Glutamatergic neuron (in vitro differentiated cells): Measurements from ENCODE around the gene PRR23B. TPM values are rescaled to one million over a fixed set of nuclear protein-coding genes. Genes with fewer than 3 reads are reported as not detected.
"Not testable (repeated sequence)": the region's sequence is repeated elsewhere in the genome, so short reads cannot be mapped to it uniquely, and the experiment has no call there.

Experiments
- DNase-seq: peaks from one replicate; pipeline ENCODE4 v3.0.0; 2022
- H3K27ac Mint-ChIP-seq: one replicate; pipeline ENCODE4 v1.8.0; 2020; ENCODE audit warnings: mild to moderate bottlenecking, mixed read lengths, inconsistent platforms; ENCODE audit not compliant: unreplicated experiment
- H3K27me3 Mint-ChIP-seq: one replicate; pipeline ENCODE4 v1.8.0; 2020; ENCODE audit warnings: mild to moderate bottlenecking, moderate library complexity, mixed read lengths, inconsistent platforms; ENCODE audit not compliant: unreplicated experiment
- H3K36me3 Mint-ChIP-seq: one replicate; pipeline ENCODE4 v1.8.0; 2020; ENCODE audit warnings: mild to moderate bottlenecking, mixed read lengths, inconsistent platforms; ENCODE audit not compliant: unreplicated experiment
- H3K4me1 Mint-ChIP-seq: one replicate; pipeline ENCODE4 v1.8.0; 2020; ENCODE audit warnings: mild to moderate bottlenecking, low read depth, mixed read lengths, inconsistent platforms; ENCODE audit not compliant: unreplicated experiment
- H3K4me3 Mint-ChIP-seq: one replicate; pipeline ENCODE4 v1.8.0; 2020; ENCODE audit warnings: mild to moderate bottlenecking, mixed read lengths, inconsistent platforms; ENCODE audit not compliant: unreplicated experiment
- H3K9me3 Mint-ChIP-seq: one replicate; pipeline ENCODE4 v1.8.0; 2020; ENCODE audit warnings: mild to moderate bottlenecking, moderate library complexity, mixed read lengths, inconsistent platforms; ENCODE audit not compliant: unreplicated experiment
- total RNA-seq: library from RNA; stranded (reverse); fragmentation: NEBNext Ultra II Directional; extraction: Animal tissue kit (Norgen Biotek cat#: 25700); gene quantifications from one replicate; pipeline ENCODE4 v1.2.1, GENCODE V29; 2021; ENCODE audit not compliant: unreplicated experiment
- TF ChIP-seq, protein P1 (sequence below): fragments of 200-600 bp; sonication (generic); IDR thresholded peaks from one replicate; pipeline ENCODE4 v1.5.0; 2021; ENCODE audit not compliant: partially characterized antibody, unreplicated experiment

Gene PRR23B
- total RNA-seq, 1 donor from 2014 or later, result not detected

DNA sequence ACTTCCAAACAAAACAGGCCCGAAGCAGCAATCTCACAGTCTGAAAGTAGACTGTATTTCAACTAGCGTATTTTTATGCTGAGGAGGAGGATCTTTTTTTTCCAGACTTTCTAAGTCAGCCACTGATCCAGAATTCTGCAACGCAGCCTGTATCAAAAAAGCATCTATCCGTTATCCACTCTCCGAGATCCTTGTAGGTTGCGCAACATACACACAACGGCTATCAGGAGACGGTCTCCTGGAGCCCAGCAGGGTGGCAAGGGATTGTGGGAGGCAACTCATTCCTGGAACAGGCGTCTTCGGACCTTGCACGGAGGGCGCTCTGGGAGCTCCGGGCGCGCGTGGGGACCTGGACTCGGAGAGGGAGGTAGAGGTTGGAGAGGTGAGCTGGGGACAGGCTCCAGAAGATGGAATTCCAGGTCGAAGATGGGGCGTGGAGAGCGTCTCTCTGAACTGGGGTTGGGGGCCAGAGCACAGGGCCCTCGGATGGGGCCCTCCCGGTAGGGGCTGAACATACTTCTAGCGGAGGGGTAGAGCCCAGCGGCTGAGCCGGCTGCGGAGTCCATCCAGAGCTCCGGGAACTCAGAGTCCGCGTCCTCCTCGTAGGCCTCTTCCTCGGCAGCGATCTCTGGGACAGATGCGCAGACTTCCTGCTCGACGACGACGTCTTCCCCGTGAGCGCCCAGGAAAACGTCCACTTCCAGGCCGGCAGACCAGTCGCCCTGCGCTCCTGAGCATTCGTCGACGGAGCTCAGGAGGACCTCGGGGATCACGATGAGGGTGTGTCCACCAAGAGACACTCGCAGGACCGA, 23.0 kb upstream of the PRR23B start:
- Mint-ChIP-seq H3K4me1 (no peaks in the 10 kb centered on the region), H3K9me3 (no peaks in the 10 kb centered on the region), H3K27ac (no peak overlapping the region), H3K36me3 (peaks cover 6% of the 10 kb centered on the region), H3K4me3 (no peak overlapping the region), H3K27me3 (peaks cover 4% of the 10 kb centered on the region)
- TF ChIP-seq, protein P1, sequence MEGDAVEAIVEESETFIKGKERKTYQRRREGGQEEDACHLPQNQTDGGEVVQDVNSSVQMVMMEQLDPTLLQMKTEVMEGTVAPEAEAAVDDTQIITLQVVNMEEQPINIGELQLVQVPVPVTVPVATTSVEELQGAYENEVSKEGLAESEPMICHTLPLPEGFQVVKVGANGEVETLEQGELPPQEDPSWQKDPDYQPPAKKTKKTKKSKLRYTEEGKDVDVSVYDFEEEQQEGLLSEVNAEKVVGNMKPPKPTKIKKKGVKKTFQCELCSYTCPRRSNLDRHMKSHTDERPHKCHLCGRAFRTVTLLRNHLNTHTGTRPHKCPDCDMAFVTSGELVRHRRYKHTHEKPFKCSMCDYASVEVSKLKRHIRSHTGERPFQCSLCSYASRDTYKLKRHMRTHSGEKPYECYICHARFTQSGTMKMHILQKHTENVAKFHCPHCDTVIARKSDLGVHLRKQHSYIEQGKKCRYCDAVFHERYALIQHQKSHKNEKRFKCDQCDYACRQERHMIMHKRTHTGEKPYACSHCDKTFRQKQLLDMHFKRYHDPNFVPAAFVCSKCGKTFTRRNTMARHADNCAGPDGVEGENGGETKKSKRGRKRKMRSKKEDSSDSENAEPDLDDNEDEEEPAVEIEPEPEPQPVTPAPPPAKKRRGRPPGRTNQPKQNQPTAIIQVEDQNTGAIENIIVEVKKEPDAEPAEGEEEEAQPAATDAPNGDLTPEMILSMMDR, result no peak
- DNase-seq, result no peak

DNA sequence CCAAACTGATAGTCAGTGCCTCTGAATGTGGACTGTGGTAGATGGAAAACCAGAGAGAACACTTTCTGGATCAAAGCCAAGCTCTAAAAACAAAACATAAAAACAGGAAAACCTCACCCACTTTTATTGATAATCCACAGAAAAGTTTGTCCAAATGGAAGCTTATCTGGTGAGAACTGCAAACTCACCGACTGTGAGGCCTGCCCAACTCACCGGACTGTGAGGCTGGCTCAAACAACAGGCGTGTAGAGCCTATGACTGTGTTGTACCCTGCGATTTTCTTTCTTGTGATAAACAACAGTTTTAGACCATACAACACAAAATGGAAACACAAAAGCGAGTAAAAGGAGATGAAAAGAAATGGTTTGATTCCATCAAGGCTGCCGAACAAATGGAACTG, 16.8 kb upstream of the PRR23B start:
- H3K9me3 Mint-ChIP-seq, result no peaks in the 10 kb centered on the region
- TF ChIP-seq, protein P1, result no peak
- DNase-seq, result no peak
- H3K27ac Mint-ChIP-seq, result no peak overlapping the region
- H3K4me1 Mint-ChIP-seq, result no peaks in the 10 kb centered on the region
- H3K27me3 Mint-ChIP-seq, result peaks cover 3% of the 10 kb centered on the region
- no peak overlapping the region for H3K4me3 Mint-ChIP-seq
- H3K36me3 Mint-ChIP-seq, result no peaks in the 10 kb centered on the region

DNA sequence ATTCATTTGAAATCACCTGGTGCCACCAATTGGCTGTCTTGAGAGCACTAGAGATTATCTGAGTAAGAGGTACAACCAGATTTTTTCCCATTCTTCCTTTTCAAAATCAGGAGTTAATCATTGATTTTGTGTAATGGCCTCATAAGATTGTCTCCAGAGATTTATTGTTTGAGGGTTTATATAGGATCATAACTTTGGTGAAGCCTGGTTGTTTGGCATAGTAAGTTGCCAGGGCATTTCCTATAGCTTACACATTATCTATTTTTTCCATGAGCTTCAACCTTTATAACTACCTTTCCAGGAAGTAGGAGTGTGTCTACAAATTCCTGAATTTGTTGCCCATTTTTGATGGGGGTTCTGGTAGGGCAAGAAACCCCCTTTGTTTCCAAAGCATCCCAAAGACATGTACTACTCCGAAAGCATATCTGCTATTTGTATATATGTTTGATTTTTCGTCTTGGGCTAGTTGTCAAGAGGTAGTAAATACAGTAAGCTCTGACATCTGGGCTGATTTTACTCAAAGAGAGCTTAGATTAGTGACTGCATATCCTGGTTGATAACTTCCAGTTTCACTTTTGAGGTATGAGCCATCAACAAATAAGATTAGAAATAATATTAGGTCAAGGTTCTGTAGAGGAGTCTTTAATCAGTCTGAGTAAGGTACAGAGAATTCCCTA, 11.7 kb upstream of the PRR23B start:
- Mint-ChIP-seq H3K36me3 (no peaks in the 10 kb centered on the region), H3K4me3 (no peak overlapping the region), H3K4me1 (no peaks in the 10 kb centered on the region), H3K9me3 (no peaks in the 10 kb centered on the region), H3K27ac (no peak overlapping the region), H3K27me3 (peaks cover 3% of the 10 kb centered on the region)
- no peak for DNase-seq
- TF ChIP-seq, protein P1, result no peak

DNA sequence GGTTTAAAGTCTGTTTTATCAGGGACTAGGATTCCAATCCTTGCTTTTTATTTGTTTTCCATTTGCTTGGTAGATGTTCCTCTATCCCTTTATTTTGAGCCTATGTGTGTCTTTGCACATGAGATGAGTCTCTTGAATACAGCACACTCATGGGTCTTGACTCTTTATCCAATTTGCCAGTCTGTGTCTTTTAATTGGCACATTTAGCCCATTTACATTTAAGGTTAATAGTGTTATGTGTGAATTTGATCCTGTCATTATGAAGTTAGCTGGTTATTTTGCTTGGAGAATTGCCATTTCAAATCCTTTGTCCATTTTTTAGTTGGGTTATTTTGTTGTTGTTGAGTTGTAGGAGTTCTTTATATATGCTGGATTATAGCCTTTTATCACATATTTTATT, 9.8 kb upstream of the PRR23B start:
- not testable (repeated sequence) for H3K27ac Mint-ChIP-seq, H3K4me3 Mint-ChIP-seq, H3K27me3 Mint-ChIP-seq, H3K9me3 Mint-ChIP-seq, DNase-seq, H3K4me1 Mint-ChIP-seq, H3K36me3 Mint-ChIP-seq

DNA sequence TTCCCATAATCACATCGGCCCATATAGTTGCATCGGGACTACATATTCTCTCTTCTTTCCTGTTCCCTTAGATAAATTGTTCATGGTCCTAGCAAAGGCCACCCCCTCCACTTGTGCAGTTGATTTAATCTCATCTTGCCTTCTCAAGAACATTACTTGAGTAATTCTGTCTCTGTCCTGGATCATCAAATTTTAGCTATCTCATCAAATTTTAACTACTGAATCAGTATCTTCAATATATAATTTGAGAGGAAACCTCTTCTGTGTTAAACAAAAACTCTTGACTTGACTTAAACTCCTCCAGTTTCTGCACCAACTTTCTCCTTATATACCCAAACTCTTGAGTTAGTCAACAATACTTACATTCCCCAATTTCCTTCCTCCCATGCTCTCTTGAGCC, 4.2 kb upstream of the PRR23B start:
- TF ChIP-seq, protein P1, result no peak
- Mint-ChIP-seq H3K27ac (no peak overlapping the region), H3K36me3 (no peaks in the 10 kb centered on the region), H3K4me3 (no peak overlapping the region), H3K27me3 (no peaks in the 10 kb centered on the region), H3K4me1 (no peaks in the 10 kb centered on the region), H3K9me3 (no peaks in the 10 kb centered on the region)
- no peak for DNase-seq
